ENCODE data around the gene HDAC4.

DNA sequence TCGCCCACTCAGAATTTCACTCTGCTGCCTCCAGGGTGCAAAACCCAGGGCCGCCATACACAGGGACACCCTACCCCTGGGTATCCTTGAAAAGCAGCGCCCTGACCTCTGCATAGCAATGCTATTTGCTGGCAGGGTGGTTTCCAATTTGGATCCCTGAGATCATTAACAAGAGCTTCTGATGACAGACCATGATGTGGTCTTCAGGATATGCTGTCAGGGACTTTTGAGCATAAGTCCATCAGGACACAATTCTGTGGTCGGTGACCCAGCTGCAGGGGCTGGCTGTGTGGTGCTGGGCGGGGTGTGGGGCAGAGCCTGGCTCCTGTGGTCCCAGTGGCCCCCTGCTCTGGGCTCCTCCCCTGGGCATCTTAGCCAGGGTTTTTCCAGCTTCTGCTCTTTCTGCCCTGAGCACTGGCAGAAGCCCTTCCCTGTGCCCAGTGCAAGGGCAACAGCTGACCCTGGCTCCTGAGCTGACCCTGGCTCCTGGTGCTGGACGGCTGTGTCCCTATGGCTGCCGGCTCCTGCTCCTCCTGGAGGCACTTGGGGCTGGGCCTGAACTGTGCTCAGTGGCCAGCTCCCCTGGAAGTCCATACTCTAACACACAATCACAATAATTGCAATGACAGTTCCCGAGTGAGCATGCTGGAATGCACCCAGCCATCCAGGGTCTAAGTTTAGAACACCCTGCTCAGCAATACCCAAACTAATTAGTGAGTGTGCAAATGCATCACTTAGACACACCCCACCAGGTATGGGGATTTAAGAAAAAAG lies 271.5 kb downstream of the HDAC4 start:
- TF ChIP-seq, protein P1, sequence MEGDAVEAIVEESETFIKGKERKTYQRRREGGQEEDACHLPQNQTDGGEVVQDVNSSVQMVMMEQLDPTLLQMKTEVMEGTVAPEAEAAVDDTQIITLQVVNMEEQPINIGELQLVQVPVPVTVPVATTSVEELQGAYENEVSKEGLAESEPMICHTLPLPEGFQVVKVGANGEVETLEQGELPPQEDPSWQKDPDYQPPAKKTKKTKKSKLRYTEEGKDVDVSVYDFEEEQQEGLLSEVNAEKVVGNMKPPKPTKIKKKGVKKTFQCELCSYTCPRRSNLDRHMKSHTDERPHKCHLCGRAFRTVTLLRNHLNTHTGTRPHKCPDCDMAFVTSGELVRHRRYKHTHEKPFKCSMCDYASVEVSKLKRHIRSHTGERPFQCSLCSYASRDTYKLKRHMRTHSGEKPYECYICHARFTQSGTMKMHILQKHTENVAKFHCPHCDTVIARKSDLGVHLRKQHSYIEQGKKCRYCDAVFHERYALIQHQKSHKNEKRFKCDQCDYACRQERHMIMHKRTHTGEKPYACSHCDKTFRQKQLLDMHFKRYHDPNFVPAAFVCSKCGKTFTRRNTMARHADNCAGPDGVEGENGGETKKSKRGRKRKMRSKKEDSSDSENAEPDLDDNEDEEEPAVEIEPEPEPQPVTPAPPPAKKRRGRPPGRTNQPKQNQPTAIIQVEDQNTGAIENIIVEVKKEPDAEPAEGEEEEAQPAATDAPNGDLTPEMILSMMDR (conservative IDR thresholded peaks at IDR 0.05; ENCODE audit: low read length) = no peak
- no peak for TF ChIP-seq EZH2phosphoT487 (IDR thresholded peaks at IDR 0.05; ENCODE audit: borderline replicate concordance)

All from Loucy (cell line).